OCI-LY7 (cell line): ENCODE measurements around the gene APH1B.

Experiments
- EZH2phosphoT487 ChIP-seq: fragments of 200-600 bp; sonication (generic); IDR thresholded peaks from 2 replicates; pipeline ENCODE4 v1.6.1; 2018; ENCODE audit warnings: low read depth, borderline replicate concordance, mild to moderate bottlenecking, mixed run types, antibody characterized with exemption, low read length, moderate library complexity, mixed read lengths
- TF ChIP-seq, protein P1 (sequence below): fragments of 200-600 bp; sonication (generic); conservative IDR thresholded peaks from 2 replicates; pipeline ENCODE4 v1.5.1; 2014; ENCODE audit warnings: mild to moderate bottlenecking, antibody characterized with exemption, low read length, moderate library complexity, mixed read lengths

DNA sequence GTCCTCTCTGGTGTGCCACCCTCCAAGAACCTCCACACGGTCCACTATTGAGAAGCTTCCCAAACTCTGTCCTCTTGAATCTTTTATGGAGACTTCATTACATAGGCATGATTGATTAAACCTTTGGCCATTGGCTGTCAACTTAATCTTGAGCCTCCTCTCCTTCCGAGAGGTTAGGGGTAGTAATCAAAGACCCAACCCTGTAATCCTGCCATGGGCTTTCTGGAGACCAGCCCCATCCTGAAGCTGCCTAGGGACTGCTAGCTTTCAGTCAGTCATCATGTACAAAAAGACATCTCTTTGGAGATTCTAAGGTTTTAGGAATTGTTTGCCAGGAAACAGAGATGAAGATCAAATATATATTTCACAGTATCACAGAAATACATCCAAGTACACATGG, 37.0 kb downstream of the APH1B start:
- TF ChIP-seq, protein P1, sequence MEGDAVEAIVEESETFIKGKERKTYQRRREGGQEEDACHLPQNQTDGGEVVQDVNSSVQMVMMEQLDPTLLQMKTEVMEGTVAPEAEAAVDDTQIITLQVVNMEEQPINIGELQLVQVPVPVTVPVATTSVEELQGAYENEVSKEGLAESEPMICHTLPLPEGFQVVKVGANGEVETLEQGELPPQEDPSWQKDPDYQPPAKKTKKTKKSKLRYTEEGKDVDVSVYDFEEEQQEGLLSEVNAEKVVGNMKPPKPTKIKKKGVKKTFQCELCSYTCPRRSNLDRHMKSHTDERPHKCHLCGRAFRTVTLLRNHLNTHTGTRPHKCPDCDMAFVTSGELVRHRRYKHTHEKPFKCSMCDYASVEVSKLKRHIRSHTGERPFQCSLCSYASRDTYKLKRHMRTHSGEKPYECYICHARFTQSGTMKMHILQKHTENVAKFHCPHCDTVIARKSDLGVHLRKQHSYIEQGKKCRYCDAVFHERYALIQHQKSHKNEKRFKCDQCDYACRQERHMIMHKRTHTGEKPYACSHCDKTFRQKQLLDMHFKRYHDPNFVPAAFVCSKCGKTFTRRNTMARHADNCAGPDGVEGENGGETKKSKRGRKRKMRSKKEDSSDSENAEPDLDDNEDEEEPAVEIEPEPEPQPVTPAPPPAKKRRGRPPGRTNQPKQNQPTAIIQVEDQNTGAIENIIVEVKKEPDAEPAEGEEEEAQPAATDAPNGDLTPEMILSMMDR: no peak
- TF ChIP-seq EZH2phosphoT487: no peak
